ENCODE measurements around the gene UTY. TPM values are rescaled to one million over a fixed set of nuclear protein-coding genes. Genes with fewer than 3 reads are reported as not detected.

UTY gene
- total and polyA plus RNA-seq, 2 donors (not counting 3 experiments of a cell fraction or from before 2014, with no cell fraction given): 4.8 to 17.9 TPM

GRCh38 chrY:13429551-13429950, 50.3 kb downstream of the UTY start:
- Histone ChIP-seq H3K9me3 (replicated peaks; ENCODE audit: control insufficient read depth, insufficient read depth, low read length) (no peaks in the 10 kb centered on the region), H3K36me3 (ENCODE audit: control insufficient read depth in 2 of 2, extremely low read depth in 1 of 2, insufficient read depth in 2 of 2, low read length in 2 of 2) (no peaks in the 10 kb centered on the region), H3K9me1 (replicated peaks; ENCODE audit: control insufficient read depth, extremely low read depth, insufficient read depth, low read length) (no peaks in the 10 kb centered on the region), H2AFZ (ENCODE audit: low read depth, low read length) (no peak overlapping the region), H3K4me2 (ENCODE audit: insufficient read depth, low read length) (no peak overlapping the region), H3K4me1 (ENCODE audit: control insufficient read depth, extremely low read depth, insufficient read depth, low read length) (peaks cover 10% of the 10 kb centered on the region), H4K20me1 (replicated peaks; ENCODE audit: control insufficient read depth, extremely low read depth, insufficient read depth, low read length) (peaks cover 2% of the 10 kb centered on the region), H3K27ac (ENCODE audit: insufficient read depth, low read depth, low read length) (no peak overlapping the region), H3K4me3 (replicated peaks in 1 of 3; ENCODE audit: insufficient read depth in 1 of 3, low read depth in 1 of 3, low read length in 3 of 3) (no peak overlapping the region), H3K79me2 (ENCODE audit: control insufficient read depth, insufficient read depth, low read length) (peaks cover 57% of the 10 kb centered on the region), H3K9ac (replicated peaks; ENCODE audit: extremely low read depth, insufficient read depth, low read length) (no peak overlapping the region), H3K27me3 (ENCODE audit: control insufficient read depth in 2 of 2, insufficient read depth in 2 of 2, low read length in 2 of 2) (no peaks in the 10 kb centered on the region)
- no peak for FAIRE-seq
- BruUV-seq (replicated peaks): no TSS peak
- CTCF ChIA-PET: no interaction called here
- POLR2A ChIA-PET: no interaction called here
- DNase-seq (ENCODE audit: low read depth, low spot score): no peak
- intact Hi-C loops (cut with micrococcal nuclease) (no loop called here), dilution Hi-C loops (cut with MboI; ENCODE audit: extremely low pct_ligation_motif_present, low sequenced_read_pairs) (no loop called here)
- no peak for TF ChIP-seq MAX (IDR thresholded peaks at IDR 0.05; ENCODE audit: insufficient read depth, insufficient read length)
- TF ChIP-seq MYC (IDR thresholded peaks at IDR 0.05; ENCODE audit: low read depth, low read length): no peak
- no peak for TF ChIP-seq GATA2 (IDR thresholded peaks at IDR 0.05; ENCODE audit: insufficient read depth, insufficient read length, low read depth, low read length)
- TF ChIP-seq JUN (IDR thresholded peaks at IDR 0.05; ENCODE audit: borderline replicate concordance, insufficient read depth, insufficient read length, low read depth): no peak
- no peak for TF ChIP-seq FOS (IDR thresholded peaks at IDR 0.05; ENCODE audit: borderline replicate concordance, insufficient read depth, low read length)
- no peak for TF ChIP-seq POLR2A (IDR thresholded peaks at IDR 0.05; ENCODE audit: low read depth, low read length)
- TF ChIP-seq EZH2 (IDR thresholded peaks at IDR 0.05; ENCODE audit: borderline replicate concordance, low read depth, low read length, severe bottlenecking): no peak
- TF ChIP-seq CTCF (IDR thresholded peaks at IDR 0.05; ENCODE audit: extremely low read depth in 1 of 2, insufficient read depth in 1 of 2, low read depth in 1 of 2, low read length in 2 of 2): no peak
- no peak for TF ChIP-seq POLR2AphosphoS5 (IDR thresholded peaks at IDR 0.05; ENCODE audit: insufficient read depth, low read depth, low read length)
